T-helper 1 cell (primary cell): Measurements from ENCODE around the gene VPS11.
"Not testable (repeated sequence)": the region's sequence is repeated elsewhere in the genome, so short reads cannot be mapped to it uniquely, and the experiment has no call there.

Experiments used
- DNase-seq, 5 donors: peaks; one replicate each; pipeline ENCODE4 v3.0.0-alpha.2; 2012 to 2020
- total RNA-seq, 4 donors: gene quantifications; one replicate each; lab custom pipeline; 2026; lab: John Stamatoyannopoulos, UW

The VPS11 gene
- total RNA-seq, result 76.6 to 99.3 (median 83.4) reads per million in 4 donors

DNA sequence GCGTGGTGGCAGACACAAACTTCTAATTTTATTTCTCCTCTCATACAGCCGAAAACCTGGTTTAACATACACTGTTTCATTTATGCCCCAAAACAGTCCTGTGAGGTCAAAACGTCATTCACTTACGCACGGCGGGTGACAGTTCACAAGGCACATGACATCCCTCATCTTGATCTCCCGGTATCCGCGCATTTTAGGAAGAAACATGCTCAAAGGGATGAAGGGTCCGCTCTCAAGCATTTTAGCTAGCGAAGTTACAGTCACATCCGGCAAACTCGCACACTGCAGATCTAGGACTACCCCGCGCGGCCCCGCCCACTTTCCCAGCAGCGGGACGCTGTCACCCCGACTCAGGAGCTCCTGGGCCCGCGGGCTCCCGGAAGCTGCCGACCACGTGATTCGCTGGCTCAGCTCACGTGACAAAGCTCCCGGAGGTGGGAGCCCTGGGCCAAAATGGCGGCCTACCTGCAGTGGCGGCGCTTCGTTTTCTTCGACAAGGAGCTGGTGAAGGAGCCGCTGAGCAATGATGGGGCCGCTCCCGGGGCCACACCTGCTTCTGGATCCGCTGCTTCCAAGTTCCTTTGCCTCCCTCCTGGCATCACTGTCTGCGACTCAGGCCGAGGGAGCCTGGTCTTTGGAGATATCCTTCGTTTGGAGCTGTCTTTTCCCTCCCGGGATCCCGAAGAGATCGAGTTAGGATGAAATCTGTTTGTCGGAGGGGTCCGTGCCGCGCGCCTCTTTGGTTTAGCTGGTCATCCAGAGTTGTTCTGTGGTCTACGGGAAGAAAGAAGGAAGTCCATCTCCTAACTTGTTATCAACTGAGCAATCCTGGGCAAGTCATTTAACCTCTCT is at the start of gene VPS11:
Gene VPS11, plus strand, starts transcription at position 448 of the 852 bp plus-strand sequence. Its CDS starts 6 bp downstream, at position 454.
- DNase-seq, result peak; percentile 98 to 99 (median 98)

- peak; percentile 90 to 97 (median 94) for DNase-seq
Measured at GRCh38 chr11:119018074-119018938, 49.3 kb upstream of the VPS11 start, which contains the start of the genes RPS25 and TRAPPC4. Gene RPS25, minus strand, starts transcription at chr11:119018343. Its CDS starts 59 bp downstream, at chr11:119018284. Gene TRAPPC4, plus strand, starts transcription at chr11:119018766. Its CDS starts 30 bp downstream, at chr11:119018796.

DNA sequence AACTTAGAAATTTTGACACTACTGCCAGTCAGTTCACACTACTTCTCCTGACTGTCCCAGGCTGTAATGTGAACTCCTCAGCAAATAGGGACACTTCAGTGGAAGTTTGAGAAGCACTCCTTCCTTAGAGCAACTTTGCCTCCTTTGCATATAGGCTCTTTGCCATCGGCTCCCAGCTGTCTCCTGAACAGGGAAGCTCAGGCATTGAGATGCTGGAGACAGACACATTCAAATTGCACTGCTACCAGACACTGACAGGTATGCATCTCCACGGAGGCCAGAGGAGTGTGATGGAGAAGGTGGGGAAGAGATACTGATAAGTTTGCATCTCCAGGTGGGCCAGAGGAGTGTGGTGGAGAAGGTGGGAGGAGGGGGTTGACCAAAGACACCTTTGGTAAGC is 47.6 kb upstream of the VPS11 start:
- no peak for DNase-seq

GRCh38 chr11:119021631-119022030 is 46.0 kb upstream of the VPS11 start:
- DNase-seq, result no peak

DNA sequence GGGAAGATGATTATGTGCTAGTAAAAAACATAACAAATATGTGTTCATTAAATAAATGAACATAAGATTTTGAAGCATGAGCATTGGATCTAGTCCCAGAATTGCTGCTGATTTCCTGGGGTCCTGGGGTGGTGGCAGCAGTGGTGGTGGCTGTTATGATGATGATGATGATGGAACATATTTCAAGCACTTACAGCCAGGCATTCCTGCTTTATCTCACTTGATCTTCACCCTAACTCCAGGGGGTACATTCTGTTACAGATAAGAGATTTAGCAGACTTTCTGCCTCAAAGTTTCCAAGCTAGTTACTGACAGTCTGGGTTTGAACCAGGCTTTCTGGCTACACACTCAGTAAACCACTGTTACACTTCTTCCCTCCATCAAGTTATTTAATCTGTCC is 43.9 kb upstream of the VPS11 start:
- DNase-seq, result no peak

GRCh38 chr11:119024430-119025098 is 43.1 kb upstream of the VPS11 start:
- DNase-seq, result no peak

DNA sequence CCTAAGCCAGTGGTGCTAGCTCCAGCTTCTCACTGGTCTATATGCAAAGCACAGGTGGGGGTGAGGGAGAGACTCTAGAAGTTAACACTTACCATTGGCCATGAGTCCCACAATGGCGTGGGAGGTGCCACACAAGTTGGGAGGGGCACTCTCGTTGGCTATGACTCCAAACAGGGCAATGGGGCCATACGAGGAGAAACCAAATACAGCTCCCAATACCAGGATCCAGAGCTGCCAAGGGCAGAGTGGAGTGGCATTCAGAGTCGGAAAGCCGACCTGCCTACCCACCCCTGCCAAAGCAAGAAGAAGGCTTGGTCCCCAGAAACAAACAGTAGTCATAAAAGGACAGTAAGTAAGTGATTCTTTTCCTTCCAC is 42.5 kb upstream of the VPS11 start:
- DNase-seq, result no peak

DNA sequence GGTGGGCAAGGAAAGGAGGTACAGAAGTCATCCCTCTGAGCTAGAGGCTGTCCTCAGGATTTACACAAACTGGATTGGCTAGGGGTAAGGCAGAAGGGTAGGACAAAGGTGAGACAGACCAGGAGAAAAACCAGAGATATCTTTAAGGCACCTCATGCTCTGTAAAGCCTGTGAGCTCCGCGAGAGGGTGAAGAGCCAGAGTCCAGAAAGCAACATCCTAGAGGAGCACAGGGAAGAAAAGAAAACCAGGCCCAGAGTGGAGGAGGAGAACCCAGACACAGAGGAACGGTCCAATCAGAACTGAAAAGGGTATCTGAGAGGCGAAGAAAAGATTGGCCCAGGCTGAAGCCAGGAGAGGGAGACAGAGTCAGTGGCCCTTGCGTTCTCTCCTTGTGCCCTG is 42.1 kb upstream of the VPS11 start:
- DNase-seq, result no peak

- no peak for DNase-seq
Measured at GRCh38 chr11:119025978-119026766, 41.4 kb upstream of the VPS11 start.

- no peak for DNase-seq
Measured at GRCh38 chr11:119026970-119027369, 40.6 kb upstream of the VPS11 start.

DNA sequence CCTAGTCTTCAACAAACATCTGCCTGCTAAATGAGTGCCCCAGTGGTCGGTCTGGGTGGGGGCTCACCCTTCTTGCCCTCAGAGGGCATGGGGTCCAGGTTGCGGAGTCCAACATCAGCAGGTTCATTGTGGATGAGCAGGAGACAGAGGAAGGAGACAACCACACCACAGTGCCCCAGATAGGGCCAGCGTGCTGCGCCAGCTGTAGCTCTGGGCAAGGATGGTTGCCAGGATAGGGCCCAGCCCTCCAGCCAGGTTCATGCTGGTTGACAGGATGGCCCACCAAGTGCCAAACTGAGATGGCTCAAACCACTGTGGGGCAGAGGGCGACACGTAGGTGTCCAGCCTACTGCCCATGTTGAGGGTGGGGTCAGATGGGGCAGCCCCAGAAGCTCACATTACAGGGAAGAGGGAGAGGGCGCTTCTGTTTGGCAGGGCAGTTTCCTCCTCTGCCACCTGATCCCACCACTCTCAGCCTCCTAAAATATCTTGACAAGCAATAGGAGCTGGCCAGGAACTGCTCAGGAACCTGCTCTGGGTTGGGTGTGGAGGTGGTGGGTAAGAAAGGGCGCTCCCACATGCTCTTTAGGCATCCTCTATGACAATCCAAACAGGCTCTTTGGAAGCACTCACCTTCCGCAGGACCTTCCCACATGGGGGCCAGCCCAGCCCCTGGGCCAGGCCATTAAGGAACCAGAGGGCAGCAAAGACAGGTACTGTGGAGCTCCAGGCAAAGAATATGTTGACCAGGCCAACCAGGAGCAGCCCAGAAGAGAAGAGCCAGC is 39.9 kb upstream of the VPS11 start:
- DNase-seq, result no peak

- DNase-seq, result no peak
Measured at GRCh38 chr11:119028346-119029068, 39.1 kb upstream of the VPS11 start.

GRCh38 chr11:119029069-119029339 is 38.6 kb upstream of the VPS11 start:
- DNase-seq, result no peak

GRCh38 chr11:119029340-119030028 is 38.1 kb upstream of the VPS11 start:
- DNase-seq, result peak in 1 of 5 donors; percentile 23

GRCh38 chr11:119030029-119030328 is 37.6 kb upstream of the VPS11 start:
- no peak for DNase-seq

DNA sequence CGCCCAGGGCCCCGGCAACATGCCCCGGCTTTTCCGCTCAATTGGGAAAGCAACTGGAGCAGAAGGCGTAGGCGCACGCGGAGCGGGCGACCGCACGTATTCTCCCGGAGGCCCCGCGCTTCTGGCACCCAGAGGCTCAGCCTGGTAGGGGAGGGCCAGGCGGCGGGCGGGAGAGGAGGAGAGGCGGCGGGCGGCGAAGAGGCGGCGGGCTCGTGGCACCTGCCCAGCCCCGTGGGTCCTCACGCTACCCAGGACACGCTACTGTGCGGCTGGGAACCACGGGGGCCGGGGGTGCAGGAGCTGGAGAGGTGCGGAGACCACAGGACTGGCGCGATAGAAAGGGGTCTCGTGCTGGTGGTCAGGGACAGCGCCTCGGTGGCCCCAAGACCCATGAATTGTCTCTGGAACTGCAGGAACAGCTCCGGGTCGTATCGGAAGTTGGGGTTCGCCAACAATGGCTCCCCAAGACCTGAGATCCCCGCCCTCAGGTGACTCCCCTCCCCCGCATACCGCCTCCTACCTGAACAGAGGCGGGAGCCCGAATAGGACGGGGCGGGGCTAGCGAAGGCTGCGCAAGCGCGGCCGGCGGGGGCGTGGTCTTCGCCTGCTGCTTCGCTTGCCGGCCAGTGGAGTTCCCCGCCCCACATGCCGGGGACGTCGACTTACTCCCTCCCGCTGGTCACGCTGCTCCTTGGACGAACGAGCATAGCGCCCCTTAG is 37.1 kb upstream of the VPS11 start, which contains the start of gene SLC37A4:
Gene SLC37A4, minus strand, starts transcription at position 549 of the 719 bp plus-strand sequence.
- peak; percentile 98 to 99 (median 99) for DNase-seq

- DNase-seq, result no peak
Measured at GRCh38 chr11:119031912-119032280, 35.7 kb upstream of the VPS11 start.

DNA sequence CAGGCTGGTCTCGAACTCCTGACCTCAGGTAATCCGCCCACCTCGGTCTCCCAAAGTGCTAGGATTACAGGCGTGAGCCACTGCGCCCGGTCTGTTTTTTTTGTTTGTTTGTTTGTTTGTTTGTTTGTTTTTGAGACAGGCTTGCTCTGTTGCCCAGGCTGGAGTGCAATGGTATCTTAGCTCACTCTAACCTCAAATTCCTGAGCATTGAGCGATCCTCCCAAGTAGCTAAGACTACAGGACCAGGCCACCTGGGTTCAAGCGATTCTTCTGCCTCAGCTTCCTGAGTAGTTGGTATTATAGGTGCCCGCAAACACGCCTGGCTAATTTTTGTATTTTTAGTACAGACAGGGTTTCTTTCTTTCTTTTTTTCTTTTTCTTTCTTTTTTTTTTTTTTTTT is 34.2 kb upstream of the VPS11 start:
- DNase-seq, result not testable (repeated sequence)

DNA sequence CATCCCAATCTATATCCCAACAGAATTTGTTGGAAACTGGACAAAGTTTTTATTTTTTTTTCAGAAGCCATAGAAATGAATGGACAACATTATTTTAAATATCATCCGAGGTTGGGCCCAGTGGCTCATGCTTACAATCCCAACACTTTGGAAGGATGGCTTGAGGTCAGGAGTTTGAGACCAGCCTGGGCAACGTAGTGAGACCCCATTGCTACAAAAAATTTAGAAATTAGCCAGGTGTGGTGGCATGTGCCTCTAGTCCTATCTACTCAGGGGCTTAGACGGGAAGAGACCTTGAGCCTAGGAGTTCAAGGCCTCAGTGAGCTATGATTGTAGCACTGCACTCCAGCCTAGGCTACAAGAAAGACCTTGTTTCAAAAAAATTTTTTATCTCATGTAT is 32.8 kb upstream of the VPS11 start:
- no peak for DNase-seq

- DNase-seq, result no peak
Measured at GRCh38 chr11:119038884-119039283, 28.7 kb upstream of the VPS11 start.
